ENCODE results near the gene MLH3. TPM values are rescaled to one million over a fixed set of nuclear protein-coding genes. Genes with fewer than 3 reads are reported as not detected.
A peak's percentile ranks its signal among the peaks of the same experiment; 100 is the strongest.

MLH3 gene
- polyA plus RNA-seq, 1 experiment: 5.7 TPM

GRCh38 chr14:75025082-75025481, 26.2 kb downstream of the MLH3 start:
- TF ChIP-seq CTCF (IDR thresholded peaks at IDR 0.05; ENCODE audit: insufficient read depth, low read depth, low read length): no peak
- POLR2A ChIA-PET: no interaction called here
- Histone ChIP-seq H3K4me3 (ENCODE audit: low read depth, low read length) (no peak overlapping the region), H3K36me3 (ENCODE audit: control insufficient read depth, insufficient read depth, low read length) (peaks cover 3% of the 10 kb centered on the region), H3K27me3 (ENCODE audit: control insufficient read depth, insufficient read depth, low read length) (no peaks in the 10 kb centered on the region)
- CTCF ChIA-PET: no interaction called here
- no peak for DNase-seq (ENCODE audit: low read depth)

GRCh38 chr14:75023108-75023507, 28.2 kb downstream of the MLH3 start:
- Histone ChIP-seq H3K4me3 (ENCODE audit: low read depth, low read length) (no peak overlapping the region), H3K36me3 (ENCODE audit: control insufficient read depth, insufficient read depth, low read length) (peaks cover 4% of the 10 kb centered on the region), H3K27me3 (ENCODE audit: control insufficient read depth, insufficient read depth, low read length) (no peaks in the 10 kb centered on the region)
- TF ChIP-seq CTCF (IDR thresholded peaks at IDR 0.05; ENCODE audit: insufficient read depth, low read depth, low read length): no peak
- DNase-seq (ENCODE audit: low read depth): no peak
- CTCF ChIA-PET: interaction anchor here (0.8 to 1.5 kb wide), 9 partner anchors 9 to 77 kb away, joined by 3 to 5 read pairs (median 3); no protein-coding TSS in a partner anchor
- POLR2A ChIA-PET: no interaction called here

- ChIA-PET CTCF (interaction anchor here (0.8 to 1.5 kb wide), 7 partner anchors 9 to 30 kb away, joined by 3 to 5 read pairs (median 3); no protein-coding TSS in a partner anchor), POLR2A (no interaction called here)
- H3K27me3 ChIP-seq (ENCODE audit: control insufficient read depth, insufficient read depth, low read length): no peaks in the 10 kb centered on the region
- TF ChIP-seq CTCF (IDR thresholded peaks at IDR 0.05; ENCODE audit: insufficient read depth, low read depth, low read length): peak; percentile 36
- peaks cover 5% of the 10 kb centered on the region for H3K36me3 ChIP-seq (ENCODE audit: control insufficient read depth, insufficient read depth, low read length)
- DNase-seq (ENCODE audit: low read depth): no peak
- no peak overlapping the region for H3K4me3 ChIP-seq (ENCODE audit: low read depth, low read length)
Measured at GRCh38 chr14:75022655-75023054, 28.6 kb downstream of the MLH3 start.

- no peak overlapping the region for H3K4me3 ChIP-seq (ENCODE audit: low read depth, low read length)
- ChIA-PET CTCF (no interaction called here), POLR2A (no interaction called here)
Measured at GRCh38 chr14:75018694-75019093, 32.6 kb downstream of the MLH3 start.

GRCh38 chr14:75016815-75017214, 34.5 kb downstream of the MLH3 start:
- no peak for DNase-seq (ENCODE audit: low read depth)
- Histone ChIP-seq H3K36me3 (ENCODE audit: control insufficient read depth, insufficient read depth, low read length) (peaks cover 10% of the 10 kb centered on the region), H3K4me3 (ENCODE audit: low read depth, low read length) (no peak overlapping the region), H3K27me3 (ENCODE audit: control insufficient read depth, insufficient read depth, low read length) (no peaks in the 10 kb centered on the region)
- CTCF ChIA-PET: interaction anchor here (1.1 kb wide), 1 partner anchor 14 kb away, joined by 5 read pairs; the partner anchor contains the start of gene EIF2B2
- POLR2A ChIA-PET: no interaction called here
- no peak for TF ChIP-seq CTCF (IDR thresholded peaks at IDR 0.05; ENCODE audit: insufficient read depth, low read depth, low read length)

More at GRCh38 chr14:75018694-75019093, 32.6 kb downstream of the MLH3 start:
- H3K36me3 ChIP-seq (ENCODE audit: control insufficient read depth, insufficient read depth, low read length): peaks cover 9% of the 10 kb centered on the region
- no peak for TF ChIP-seq CTCF (IDR thresholded peaks at IDR 0.05; ENCODE audit: insufficient read depth, low read depth, low read length)
- DNase-seq (ENCODE audit: low read depth): no peak
- H3K27me3 ChIP-seq (ENCODE audit: control insufficient read depth, insufficient read depth, low read length): no peaks in the 10 kb centered on the region

Data from BJ (cell line).